SHP77 treated with DMSO at 0.1 percent for 48 hours (cell line): ENCODE data around the gene ALDH1A3.

Experiments used
- DNase-seq: peaks from one replicate; lab custom pipeline; 2025; lab: John Stamatoyannopoulos, UW

The ALDH1A3 gene

GRCh38 chr15:100951965-100952364, 72.3 kb downstream of the ALDH1A3 start:
- no peak for DNase-seq

DNA sequence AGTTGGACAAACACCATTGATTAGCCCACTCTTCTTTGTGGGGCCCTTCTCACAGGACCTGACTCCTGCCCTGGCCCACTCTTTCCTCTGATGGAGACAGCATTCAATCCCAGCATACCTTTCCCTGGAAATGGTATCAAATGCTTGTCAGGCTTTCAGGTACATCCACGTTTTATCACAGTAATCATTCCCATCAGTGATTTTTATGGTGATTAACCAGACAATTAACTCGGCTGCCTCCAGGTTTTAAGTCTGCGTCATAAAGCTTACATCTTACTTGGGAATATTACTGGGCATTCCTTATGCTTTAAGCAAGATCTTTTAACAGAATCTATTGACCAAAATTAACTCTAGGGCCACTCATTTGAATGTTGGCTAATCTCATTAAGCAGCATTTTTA, 72.9 kb downstream of the ALDH1A3 start:
- DNase-seq: no peak

DNA sequence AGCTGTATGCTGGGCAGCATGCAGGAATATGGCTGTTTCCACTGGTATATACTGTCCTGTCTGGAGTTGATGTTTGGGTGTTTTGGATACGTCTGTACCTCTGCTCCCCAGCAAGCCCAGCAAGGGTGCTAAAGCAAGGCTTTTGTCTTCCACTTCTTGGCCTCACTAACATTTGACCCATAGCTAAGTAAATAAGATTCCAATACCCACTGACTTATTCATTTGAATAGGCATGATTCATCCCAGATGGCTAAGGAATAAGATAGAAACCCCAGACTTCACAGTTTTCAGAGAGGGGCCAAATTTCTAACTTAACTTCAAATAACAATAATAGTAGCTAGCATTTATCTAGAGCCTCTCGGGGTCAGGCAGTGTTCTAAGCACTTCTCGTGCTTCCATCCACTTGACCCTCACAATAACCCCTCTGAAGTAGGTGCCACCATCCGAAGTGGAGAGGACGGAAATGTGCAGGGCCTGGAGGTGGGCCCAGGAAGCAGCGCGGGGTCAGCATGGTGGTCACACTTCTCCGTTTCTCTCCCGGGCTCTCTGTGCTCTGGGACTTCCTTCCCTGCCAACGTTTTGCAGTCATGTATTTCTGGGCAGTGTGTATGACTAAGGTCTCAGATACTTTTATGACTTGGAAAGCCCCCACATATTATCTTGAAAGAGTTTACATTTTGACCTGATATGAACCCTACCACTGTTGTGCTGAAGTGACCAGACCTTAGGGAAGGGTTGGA, 78.9 kb downstream of the ALDH1A3 start:
- DNase-seq: no peak

DNA sequence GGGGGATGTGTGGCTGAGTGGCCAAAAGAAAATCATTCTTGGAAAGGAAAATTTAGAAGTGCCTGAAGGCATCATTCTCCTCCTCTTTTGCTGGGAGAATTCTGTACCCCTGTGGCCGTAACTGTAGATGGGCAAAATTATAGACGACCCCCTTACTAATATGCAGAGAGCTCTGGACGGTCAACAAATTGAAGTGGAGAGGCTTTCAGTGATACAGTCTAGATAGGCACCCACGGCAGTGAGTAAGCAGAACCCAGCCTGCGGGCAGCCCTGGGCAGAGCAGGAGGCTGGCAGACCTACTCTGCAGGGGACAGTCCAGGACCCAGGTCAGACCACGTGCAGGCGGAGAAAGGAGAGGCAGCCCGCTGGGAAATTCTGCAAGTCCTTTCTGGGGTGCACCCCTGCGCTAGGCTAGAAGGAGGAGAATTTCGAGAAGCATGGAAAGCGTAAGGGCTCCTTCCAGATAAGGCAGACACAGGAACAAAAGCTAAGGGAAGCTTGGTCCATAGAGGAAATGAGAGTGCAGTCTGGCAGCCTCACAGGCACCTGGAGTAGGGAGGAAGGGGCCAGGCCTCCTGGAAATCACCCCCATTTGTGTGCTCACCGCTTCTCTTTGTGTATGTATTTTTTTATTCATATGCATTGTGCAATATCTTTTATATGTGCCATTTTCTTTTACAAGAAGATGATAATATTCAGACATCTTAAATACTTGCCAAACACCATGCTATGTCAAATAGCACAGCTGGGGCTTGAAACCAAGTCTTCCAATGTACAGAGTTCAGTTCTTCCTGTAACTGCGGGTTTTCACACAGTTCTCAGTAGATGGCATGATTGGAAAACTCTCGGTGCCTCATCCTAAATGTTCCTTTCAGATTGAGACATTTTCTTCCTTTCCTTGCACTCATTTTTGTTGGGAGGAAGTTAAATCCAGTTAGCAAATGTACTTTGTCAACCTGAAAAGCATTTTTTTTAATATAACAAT, 79.7 kb downstream of the ALDH1A3 start:
- no peak for DNase-seq
